ENCODE data around the gene ATR. TPM values are rescaled to one million over a fixed set of nuclear protein-coding genes. Genes with fewer than 3 reads are reported as not detected.
A peak's percentile ranks its signal among the peaks of the same experiment; 100 is the strongest.

Gene ATR
- total and polyA plus RNA-seq, 9 of the 15 experiments (the other 6 are each of a cell fraction or from before 2014, with no cell fraction given) = 18.0 to 37.8 (median 23.2) TPM

- peak; percentile 20; the same call in 1 of the 2 replicates for TF ChIP-seq ZBTB40 (IDR thresholded peaks at IDR 0.05)
- no peak for TF ChIP-seq ZBTB40 (CRISPR knock-in tag; IDR thresholded peaks at IDR 0.05)
- peak; percentile 79 for TF ChIP-seq JUND (IDR thresholded peaks at IDR 0.05; ENCODE audit: borderline replicate concordance, low read depth, low read length)
- TF ChIP-seq JUND (tag; IDR thresholded peaks at IDR 0.05; ENCODE audit: borderline replicate concordance, low read depth, low read length) = no peak; the same call in 1 of the 3 replicates
- no peak for TF ChIP-seq ZNF696 (CRISPR knock-in tag; conservative IDR thresholded peaks at IDR 0.05)
- peak; percentile 56 to 82 for TF ChIP-seq KDM1A (IDR thresholded peaks at IDR 0.05)
- TF ChIP-seq ZNF511 (CRISPR knock-in tag; IDR thresholded peaks at IDR 0.05) = peak; percentile 56; the same call in 1 of the 2 replicates
- 0 out of 6 replicates have a peak, but pooled peaks of 1 of the 3 experiments have one; percentile 1 for TF ChIP-seq CTCF (IDR thresholded peaks at IDR 0.05 in 2 of 3, conservative IDR thresholded peaks at IDR 0.05 in 1 of 3; ENCODE audit: insufficient read depth in 2 of 3, low read depth in 1 of 3, low read length in 3 of 3)
- peak; percentile 51 for TF ChIP-seq DIDO1 (tag; IDR thresholded peaks at IDR 0.05; ENCODE audit: low read depth)
- no peak for TF ChIP-seq SFPQ (IDR thresholded peaks at IDR 0.05; ENCODE audit: low read depth, low read length)
- TF ChIP-seq NFE2 (IDR thresholded peaks at IDR 0.05; ENCODE audit: low read depth) = peak; percentile 5; the same call in 1 of the 2 replicates
- TF ChIP-seq ZFX (CRISPR knock-in tag; IDR thresholded peaks at IDR 0.05) = peak; percentile 71
- TF ChIP-seq ATF1 (CRISPR knock-in tag; IDR thresholded peaks at IDR 0.05) = no peak
- peak; percentile 65 for TF ChIP-seq ATF1 (tag; IDR thresholded peaks at IDR 0.05)
These were observed 17.6 kb upstream of the ATR start, which contains the start of gene PLS1 (continued) for GRCh38 chr3:142595951-142596725.
